Activated CD4-positive, alpha-beta T cell treated with anti-CD3 and anti-CD28 coated beads, Interleukin-2, amount 50 U/mL, for 16 hours (primary cell): Measurements from ENCODE around the gene PDS5A.
"Not testable (repeated sequence)": the region's sequence is repeated elsewhere in the genome, so short reads cannot be mapped to it uniquely, and the experiment has no call there.

ENCODE experiments used
- DNase-seq: peaks from one replicate; pipeline ENCODE4 v3.0.0-alpha.2; 2020

PDS5A gene

DNA sequence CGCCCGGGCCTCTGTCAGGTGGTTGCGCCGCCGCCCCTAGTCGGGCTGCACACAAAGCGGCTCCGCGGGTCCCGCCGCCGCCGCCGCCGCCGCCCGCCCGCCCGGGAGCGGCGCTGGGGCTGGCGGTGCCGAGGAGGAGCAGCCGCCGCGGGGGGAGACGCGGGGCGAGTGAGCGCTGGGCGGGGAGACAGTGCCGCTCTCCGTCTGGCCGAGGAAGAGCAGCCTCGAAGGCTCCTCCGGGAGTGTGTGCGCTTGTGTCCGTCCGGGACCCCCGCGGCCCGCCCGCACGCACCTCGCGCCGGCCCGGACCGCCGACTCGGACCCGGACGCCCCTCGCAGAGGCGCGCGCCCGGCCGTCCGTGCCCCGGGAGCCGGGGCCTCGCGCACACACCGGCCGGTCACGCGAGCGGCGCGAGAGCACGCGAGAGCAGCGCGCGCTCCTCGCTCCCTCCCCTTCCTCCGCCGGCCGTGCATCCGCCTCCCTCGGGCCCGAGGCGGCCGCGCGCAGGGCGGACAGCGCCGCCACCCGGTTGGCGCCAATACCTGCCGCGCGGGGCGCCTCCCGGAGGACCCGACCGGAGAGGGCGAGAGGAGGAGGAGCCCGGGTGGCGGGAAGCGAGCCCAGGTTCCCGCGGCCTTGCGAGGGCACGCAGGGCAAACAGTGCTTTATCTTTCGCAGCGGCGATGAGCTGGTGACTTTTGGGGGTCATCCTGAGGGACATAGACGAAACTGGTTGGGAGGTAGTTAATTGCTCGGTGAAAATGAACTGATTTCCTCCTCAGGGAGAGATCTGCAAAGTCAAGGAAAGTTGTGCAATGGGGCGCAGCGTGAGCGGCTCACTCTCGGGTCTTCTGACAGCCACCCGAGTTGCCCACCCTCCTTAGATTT is at the start of gene PDS5A:
TSS of gene PDS5A (minus strand) at position 423 of the 889 bp plus-strand sequence. CDS start 1,334 bp downstream, outside the sequence.
- DNase-seq = peak; percentile 92

DNA sequence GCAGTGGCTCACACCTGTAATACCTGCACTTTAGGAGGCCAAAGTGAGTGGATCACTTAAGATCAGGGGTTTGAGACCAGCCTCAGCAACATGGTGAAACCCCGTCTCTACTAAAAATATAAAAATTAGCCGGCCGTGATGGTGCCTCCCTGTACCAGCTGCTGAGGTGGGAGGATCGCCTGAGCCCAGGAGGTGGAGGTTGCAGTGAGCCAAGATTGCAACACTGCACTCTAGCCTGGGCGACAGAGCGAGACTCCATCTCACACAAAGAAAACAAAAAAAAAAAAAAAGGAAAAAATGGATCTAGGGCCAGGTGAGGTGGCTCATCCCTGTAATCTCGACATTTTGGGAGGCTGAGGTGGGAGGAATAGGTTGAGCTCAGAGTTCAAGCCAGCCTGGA is 46.3 kb upstream of the PDS5A start:
- not testable (repeated sequence) for DNase-seq

GRCh38 chr4:40021116-40021515 is 43.4 kb upstream of the PDS5A start:
- DNase-seq = not testable (repeated sequence)

DNA sequence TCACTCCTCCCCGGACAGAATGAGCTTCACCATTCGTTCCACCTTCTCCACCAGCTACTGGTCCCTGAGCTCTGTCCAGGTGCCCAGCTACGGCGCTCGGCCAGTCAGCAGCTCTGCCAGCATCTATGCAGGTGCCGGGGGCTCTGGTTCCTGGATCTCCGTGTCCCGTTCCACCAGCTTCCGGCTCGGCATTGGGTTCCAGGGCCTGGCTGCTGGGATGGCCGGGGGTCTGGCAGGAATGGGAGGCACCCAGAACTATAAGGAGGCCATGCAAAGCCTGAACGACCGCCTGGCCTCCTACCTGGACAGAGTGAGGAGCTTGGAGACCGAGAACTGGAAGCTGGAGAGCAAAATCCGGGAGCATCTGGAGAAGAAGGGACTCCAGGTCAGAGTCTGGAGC is 42.5 kb upstream of the PDS5A start:
- DNase-seq = no peak

GRCh38 chr4:40016007-40016406 is 38.3 kb upstream of the PDS5A start:
- no peak for DNase-seq

- no peak for DNase-seq
These were observed 26.3 kb upstream of the PDS5A start for GRCh38 chr4:40003986-40004385.

GRCh38 chr4:40000711-40001110 is 23.0 kb upstream of the PDS5A start:
- no peak for DNase-seq

DNA sequence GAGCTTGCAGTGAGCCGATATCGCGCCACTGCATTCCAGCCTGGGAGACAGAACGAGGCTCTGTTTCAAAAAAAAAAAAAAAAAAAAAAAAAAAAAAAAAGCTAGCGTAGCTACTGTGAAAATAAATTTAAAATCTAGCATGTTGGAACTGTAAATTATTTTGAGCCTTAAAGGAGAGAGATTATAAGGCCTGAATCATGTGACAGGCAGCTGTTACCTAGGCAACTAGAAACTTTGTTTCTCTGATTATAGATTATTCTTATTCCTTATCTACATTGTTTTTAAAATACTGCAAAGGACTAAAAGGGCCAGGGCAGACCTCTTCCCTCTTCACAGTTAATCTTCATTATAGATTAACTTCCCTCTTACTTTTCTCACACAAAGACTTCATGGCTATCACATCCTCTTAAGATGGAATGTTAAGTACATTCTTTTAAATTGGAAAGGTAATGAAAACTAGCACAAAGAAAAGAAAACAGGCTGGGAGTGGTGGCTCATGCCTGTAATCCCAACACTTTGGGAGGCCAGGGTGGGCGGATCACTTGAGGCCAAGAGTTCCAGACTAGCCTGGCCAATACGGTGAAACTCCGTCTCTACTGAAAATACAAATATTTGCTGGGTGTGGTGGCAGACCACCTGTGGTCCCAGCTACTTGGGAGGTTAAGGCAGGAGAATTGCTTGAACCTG is 21.1 kb upstream of the PDS5A start:
- no peak for DNase-seq

DNA sequence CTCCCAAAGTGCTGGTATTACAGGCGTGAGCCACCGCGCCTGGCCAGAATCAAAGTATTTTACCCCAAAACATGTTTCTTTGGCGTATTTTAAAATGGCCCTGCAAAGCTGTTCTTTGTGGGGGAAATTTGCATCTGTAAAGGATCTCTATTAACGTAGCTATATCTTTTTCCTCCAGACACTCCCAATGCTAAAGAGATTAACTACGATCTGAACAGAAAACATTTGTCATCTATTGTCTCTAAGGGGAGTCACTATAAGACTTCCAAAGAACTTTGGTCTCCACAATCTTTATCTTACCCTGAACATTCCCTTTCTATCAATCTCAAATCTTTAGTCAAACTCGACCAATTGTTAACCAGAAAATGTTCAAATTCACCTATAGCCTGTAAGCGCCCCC is 19.1 kb upstream of the PDS5A start:
- DNase-seq = no peak

DNA sequence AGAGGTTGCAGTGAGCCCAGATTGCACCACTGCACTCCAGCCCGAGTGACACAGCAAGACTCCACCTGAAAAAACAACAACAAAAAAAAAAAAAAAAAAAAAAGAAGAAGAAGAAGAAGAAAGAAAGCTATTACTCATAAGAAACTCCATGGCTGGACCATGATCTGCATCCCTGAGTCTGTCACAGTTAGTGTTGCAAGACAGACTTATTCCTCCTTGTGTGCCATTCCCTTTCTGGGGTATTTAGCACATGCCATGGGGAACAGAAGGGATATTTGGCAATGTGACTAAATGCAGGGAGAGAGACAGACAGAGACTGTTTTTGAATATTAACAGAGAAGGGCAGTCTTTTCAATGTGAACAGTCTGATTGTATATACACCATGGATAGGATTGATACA is 16.7 kb upstream of the PDS5A start:
- DNase-seq = no peak

GRCh38 chr4:39989381-39989780 is 11.7 kb upstream of the PDS5A start:
- DNase-seq = not testable (repeated sequence)

DNA sequence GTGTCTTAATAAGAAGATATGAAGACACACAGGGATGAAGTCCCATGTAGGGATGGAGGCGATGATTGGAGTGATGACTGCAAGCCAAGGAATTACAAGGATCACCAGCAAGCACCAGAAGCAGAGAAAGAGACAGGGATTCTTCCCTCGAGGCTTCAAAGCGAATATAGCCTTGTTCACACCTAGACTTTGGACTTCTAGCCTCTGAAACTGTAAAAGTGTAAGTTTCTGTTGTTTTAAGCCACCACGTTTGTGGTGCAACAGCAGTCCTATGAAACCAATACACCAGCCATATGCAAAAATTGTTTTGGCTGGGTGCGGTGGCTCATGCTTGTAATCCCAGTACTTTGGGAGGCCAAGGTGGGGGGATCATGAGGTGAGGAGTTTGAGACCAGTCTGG is 9.8 kb upstream of the PDS5A start:
- no peak for DNase-seq

- DNase-seq = no peak
These were observed 1.2 kb upstream of the PDS5A start for GRCh38 chr4:39978904-39979303.

GRCh38 chr4:39978378-39978775 is 666 bp upstream of the PDS5A start:
- no peak for DNase-seq

- peak; percentile 39 for DNase-seq
These were observed 694 bp downstream of the PDS5A start for GRCh38 chr4:39976945-39977488.

DNA sequence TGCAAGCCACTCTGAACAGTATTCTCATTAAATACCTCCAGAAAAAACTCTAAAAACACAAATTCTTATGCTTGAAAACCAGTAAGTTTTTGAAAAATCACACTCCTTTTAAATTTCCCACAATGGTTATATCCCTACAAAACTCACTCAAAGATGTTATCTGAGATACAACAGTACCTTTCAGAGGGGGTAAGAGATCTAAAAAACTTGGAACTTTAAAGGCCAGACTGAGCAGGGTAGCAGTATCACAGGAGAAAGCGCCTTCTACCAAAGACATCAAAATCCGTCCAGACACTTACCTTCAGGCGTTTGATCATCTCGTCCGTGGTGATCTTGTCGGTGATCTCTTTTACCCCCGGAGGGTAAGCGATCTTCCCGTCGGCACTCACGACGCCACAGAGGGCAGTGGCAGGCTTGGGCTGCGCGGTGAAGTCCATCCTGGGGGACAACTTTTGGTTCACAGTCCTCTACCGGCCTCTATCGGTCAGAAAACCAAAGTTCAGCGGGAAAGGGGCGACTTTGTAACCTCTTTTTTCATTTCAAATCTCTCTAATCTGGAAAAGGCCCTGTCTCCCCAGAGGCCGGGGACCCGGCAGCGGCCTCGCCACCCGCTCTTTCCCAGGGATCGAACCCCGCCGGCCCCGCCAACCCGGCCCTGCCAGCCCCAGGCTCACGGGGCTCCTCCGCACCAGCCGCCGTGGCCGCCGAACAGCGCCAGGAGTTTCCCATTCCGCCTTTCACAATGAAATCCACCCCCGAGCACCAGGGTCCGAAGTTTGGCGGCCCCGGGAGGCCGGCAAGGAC is 1.4 kb downstream of the PDS5A start:
- DNase-seq = peak; percentile 80

DNA sequence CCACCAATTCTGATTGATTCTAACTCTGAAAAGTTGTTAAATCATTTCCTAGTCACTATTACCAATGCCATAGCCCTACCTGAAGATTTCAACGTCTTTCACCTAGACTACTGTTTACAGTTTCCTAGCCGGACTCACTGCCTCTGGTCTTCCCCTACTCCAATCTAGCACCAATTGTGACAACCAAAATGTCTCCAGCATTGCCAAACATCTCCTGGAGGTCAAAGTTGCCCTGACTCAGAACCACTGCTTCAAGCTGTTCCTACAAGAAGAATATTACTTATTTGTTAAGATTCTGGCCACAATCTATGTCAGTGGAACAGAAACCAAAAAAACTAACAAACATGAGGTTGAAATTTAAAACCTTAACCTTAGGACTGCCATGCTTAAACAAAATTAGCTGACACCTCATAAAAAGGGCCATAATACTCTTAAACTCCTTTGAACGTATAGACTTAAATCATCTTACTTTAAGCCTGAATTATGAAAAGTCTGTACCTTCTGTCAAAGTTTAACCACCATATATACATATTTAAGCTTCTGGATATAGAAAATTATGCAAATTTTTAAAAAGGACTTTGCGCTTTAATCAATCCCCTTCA is 2.1 kb downstream of the PDS5A start:
- DNase-seq = no peak

- DNase-seq = not testable (repeated sequence)
These were observed 4.7 kb downstream of the PDS5A start for GRCh38 chr4:39973052-39973451.

DNA sequence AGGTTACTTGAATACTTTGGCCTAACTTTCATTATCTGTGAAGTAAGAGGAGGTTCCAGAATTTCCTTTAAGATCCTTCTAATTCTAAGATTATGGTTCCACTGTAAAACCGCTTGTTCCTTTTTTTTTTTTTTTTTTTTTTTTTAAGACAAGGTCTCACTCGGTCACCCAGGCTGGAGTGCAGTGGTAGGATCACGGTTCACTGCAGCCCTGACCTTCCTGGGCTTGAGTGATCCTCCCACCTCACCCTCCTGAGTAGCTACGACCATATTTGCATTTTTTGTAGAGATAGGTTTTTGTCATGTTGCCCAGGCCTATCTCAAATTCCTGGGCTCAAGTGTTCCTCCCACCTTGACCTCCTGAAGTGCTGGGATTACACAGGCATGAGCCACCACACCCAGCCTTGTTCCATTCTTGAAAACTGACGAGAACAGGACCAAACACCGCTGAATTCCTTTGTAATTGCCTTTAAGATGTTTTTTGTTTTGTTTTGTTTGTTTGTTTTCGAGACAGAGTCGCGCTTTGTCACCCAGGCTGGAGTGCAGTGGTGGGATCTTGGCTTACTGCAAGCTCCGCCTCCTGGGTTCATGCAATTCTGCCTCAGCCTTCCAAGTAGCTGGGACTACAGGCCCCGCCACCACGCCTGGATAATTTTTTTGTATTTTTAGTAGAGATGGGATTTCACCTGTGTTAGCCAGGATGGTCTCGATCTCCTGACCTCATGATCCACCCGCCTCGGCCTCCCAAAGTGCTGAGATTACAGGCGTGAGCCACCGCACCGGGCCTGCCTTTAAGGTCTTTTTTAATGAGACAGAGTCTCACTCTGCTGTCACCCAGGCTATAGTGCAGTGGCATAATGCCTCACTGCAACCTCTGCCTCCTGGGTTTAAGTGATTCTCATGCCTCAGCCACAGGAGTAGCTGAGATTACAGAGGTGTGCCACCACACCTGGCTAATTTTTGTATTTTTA is 6.8 kb downstream of the PDS5A start:
- no peak for DNase-seq

DNA sequence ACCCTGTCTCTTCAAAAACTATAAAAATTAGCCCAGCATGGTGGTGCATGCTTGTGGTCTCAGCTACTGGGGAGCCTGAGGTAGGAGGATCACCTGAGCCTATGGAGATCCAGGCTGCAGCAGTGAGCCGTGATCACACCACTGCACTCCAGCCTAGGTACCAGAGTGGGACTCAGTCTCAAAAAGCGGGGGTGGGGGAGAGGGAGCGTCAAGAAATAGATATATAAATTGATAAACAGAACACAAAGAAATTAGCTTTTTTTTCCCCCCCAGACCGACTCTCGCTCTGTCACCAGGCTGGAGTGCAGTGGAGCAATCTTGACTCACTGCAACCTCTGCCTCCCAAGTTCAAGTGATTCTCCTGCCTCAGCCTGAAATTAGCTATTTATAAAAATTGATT is 14.1 kb downstream of the PDS5A start:
- DNase-seq = no peak

- no peak for DNase-seq
These were observed 16.3 kb downstream of the PDS5A start for GRCh38 chr4:39961311-39961877.
